Measurements from ENCODE around the gene RIMS4.

The RIMS4 gene

DNA sequence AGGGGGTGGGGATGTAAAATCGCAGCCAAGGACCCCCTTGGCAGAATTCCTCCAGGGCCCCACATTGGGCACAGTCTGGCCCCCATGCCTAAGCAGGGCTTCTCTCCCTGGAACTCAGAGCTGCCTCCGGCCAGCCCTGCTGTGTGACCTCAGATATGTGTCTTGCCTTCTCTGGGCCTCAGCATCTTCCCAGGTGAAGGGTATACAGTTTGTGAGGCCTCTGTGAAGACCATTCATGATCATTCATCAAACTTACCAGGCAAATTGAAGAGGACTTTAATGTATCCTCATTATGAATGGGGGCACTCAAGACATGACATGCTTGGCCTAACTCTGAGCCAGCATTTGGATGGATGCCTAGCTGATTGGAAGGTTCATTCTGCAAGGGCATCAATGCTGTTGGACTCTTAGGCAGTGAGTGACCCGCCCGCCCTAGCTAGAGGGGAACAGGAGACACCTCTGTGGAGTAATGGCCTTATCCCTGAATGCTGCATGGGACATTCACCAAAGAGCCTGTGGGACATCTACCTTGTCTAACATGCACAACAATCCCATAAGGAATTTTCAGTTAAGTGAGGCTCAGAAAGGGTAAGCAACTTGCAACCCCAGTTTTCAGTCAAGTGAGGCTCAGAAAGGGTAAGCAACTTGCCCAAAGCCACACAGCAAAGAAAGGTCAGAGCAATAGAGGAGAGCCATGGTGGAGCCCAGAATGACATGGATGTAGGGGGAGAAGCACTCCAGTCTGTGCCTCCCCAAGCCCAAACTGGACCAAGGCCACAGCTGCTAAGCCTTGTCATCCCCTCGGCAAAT lies 94.6 kb downstream of the RIMS4 start:
- DNase-seq = no peak

DNA sequence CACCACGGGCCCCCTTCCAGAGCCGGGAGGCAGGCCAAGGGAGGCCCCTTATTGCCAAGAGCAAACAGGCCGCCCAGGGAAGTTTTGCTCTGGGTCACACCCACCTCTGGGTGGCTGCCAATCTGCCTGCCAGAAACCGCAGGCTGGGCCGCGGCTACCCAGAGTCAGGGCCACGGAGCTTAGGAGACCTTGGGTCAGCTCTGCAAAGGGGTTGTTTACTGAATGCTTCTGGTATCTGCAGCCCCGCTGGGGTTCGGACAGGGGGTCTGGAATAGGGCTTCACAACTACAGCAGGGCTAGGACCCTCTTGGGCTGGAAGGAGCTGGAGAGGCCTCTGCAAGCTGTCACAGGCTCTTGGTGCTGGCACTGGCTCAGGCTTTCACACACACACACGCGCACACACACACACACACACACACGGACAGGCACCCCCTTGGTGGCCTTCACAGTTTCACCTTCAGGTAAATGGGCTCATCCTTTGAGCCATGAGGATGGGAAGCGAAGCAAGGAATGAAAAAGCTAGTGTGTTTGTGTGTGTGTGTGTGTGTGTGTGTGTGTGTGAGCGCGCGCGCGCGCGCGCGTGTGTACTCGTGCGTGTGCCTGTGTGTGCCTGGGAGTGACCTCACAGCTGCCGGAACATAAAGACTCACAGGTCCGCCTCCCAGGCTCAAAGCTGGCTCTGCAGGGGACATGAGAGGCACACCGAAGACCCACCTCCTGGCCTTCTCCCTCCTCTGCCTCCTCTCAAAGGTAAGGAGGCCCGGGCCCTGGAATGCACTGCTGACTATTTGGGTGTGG lies 95.4 kb downstream of the RIMS4 start, which contains the start of gene CCN5:
TSS of gene CCN5 (plus strand) at position 669 of the 798 bp plus-strand sequence. CDS start at position 691, 22 bp downstream.
- DNase-seq = no peak

DNA sequence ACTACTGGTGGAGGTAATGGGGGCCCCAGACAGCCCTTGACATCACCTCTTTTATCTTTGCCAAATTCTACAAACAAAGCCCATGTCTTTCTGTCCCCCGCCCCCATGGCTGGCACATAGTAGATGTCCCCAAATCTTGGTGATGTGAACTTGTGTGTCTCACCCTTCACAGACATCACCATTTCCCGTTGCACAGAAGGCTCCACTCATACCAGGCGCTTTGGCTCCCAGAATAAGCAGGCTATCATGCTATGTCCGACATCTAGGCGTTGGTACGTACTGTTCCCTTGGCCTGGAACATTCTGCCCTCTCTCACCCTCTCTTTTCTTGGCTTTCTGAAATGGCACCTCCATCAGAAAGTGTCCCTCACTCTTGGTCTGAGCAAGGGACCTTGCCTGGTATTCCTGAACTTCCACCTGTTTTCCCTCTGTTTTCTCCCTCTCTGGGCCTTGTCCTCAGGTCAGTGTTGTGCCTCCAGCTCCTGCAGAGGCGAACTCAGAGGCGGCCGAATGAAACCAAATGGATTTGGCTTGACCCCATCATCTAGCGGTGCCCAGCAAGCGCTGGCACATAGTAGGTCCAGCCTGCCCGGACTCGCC lies 96.1 kb downstream of the RIMS4 start:
- DNase-seq = no peak

DNA sequence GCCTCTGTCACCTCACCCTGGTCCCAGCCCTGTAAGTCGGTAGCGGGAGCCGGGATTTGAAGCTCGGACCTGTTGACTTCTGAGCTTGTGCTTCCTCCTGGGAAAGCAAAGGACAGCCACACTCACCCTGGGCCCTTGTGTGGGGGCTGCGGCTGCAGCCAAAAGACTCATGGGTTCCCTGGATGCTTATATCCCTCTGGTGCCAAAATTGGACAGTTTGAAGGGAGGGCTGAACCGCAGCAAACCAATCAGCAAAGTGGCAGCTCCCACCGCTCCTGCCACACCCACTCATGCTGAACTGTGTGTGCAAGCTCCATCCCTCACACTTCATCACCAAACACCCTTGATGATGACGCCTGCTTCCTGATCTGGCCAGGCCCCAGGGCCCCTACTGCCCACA lies 99.1 kb downstream of the RIMS4 start:
- no peak for DNase-seq

DNA sequence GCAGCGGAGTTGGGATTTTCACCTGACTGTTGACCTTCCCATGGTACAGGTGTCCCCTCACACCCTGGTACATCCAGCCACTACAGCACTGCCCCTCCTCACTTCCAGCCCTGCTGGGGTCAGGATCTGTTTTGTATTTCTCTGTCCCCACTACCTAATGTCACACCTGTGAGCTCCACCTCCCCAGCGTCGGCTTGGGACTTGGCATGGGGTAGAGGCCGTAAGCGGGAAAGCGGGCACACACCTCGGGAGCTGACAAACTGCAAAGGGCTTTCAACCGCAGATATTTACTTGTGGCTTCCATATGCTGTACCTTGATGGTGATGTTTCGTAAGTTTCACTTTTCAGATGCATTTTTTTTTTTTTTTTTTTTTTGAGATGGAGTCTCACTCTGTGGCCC lies 100.5 kb downstream of the RIMS4 start:
- DNase-seq = no peak

DNA sequence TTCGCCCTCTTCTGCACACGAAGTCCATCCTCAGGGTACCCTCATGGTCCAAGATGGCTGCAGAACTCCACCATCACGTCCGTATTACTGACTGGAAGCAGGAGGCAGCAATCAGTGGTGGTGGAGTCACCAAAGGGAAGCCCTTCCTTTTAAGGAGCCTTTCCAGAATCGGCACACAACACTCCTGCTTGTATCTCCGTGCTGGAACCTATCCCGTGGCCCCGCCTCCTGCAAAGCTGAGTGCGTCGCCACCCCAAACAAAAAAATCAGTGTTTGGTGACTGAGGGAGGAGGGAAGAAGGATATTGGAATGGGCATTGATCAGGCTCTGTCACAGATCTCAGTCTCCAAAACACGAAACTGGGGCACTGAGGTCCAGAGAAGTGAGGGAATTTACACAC lies 101.0 kb downstream of the RIMS4 start:
- DNase-seq = no peak

DNA sequence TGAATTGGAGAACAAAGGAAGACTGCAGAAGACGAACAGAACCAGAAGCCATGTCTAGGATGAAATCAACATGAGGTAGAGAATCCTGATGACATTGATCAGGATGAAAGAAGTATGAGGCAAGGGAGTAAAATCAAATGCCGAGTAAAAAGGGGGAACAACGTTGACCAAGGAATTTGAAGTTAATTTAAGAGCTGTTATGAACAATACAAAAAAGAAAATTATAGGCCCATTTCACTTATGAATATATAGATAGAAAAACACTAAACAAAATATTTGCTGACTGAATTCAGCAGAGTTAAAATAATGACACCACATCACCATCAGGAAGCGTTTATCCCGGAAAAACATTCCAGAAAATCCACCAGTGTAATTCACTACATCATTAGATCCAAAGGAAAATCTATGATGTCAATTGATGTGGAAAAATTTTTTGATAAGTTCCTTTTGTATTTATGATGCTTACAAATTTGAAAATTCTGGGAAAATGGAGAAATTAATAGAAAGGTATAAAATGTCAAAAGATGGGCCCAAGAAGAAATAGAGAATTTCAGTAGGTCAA lies 103.2 kb downstream of the RIMS4 start:
- DNase-seq = no peak

DNA sequence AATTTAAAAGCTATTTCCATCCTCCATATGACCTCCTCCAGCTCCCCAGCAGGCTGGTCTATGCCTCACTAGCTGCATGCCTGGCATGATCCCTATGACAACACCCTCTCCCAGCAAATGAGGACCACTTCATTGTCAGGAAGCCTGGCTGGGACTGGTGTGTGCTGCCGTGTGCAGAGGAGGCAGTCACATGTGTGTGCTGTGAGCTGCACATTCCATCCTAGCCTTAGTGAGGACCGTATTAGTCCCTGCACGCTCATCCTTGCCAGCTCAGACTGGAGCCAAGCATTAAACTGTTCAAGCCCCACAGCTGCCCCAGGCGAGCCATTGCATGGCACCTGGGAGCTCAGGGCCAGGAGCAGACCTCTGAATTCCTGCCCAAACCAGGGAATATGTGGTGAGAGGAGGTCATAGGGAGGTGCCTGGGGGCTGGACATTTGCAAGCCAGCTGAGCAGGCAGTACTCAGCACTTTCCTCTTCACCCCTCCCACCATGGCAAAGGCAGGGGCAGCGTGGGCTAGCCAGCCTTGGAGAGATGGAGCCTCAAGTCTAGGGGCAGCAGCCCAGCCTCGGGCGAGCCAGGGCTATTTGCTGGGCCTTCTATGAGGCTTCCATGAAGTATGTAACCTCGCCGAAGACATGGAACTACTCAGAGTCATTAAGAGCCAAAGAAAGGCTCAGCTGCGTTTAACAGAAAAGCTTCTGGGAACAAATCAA lies 103.9 kb downstream of the RIMS4 start:
- DNase-seq = no peak

DNA sequence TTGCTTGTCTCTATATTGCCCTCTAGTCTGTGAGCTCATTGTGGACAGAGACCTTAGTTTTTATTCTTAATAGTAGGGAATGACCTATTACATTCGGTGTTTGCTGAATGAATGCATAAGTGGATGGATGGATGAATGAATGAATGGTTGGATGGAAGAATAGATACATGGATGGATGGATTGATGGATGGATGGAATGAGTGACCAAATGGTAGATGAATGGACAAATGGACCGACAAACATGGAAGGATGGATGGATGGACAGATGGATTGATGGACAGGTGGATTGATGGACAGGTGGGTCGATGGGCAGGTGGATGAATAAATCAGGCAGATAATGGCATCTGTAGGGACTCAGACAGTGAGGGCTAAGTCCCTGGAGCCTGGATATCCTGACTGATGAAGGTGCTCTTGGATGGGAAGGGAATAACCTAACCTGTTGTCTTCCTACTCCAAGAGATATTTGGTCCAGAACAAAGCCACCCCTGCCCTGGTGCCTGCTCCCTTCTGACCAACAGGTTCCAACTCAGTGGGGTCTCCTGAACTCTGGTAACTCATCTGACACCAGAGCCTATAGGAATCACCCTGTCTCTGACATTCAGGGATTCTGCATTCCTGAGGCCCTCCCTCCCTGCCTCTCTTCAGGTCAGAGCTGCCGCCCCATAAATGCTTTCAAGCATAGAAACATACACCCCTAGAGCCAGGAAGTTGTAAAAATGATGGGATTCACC lies 104.8 kb downstream of the RIMS4 start:
- no peak for DNase-seq

DNA sequence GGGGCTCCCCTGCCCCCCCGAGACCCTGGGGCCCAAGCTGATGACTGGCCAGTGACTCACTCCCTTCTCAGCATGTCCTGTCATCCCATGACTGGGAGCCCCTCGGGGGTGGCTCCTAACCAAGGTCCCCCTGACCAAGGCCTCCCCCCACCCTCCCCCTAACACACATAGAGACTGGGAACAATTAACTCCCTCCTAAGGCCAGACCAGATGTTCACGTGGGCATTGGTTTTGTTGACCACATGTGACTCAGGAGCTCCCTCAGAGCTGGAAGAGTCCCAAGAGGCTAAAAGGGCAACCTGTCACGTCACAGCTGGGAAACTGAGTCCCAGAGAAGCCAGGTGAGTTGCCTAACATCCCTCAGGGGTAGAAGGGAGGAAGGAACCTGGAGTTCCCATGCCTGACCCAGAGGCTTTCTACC lies 105.8 kb downstream of the RIMS4 start:
- no peak for DNase-seq

DNA sequence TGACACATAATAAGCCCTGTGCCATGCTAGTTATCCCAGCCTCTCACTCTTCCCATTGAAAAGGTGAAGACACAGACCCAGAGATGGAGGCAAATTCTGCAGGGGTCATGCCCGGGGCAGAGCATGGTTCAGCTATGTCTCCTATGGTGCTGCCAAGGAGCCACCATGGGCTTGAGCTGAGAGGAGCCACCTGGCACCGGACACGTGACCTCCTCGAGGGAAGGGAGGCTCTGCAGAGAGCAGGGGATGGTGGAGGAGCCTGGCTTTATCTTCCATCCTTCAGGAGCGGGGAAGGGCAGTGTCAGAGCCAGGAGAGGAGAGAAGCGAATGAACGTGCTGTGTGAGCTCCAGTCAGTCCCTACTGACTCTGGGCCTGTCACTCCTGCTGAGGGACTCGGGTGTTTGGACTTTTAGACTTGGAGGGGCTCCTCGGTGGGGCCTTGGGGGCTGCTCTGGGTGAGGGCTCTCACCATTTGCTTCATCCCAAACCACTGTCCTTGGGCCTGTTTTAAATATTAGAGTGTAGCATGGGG lies 106.3 kb downstream of the RIMS4 start:
- no peak for DNase-seq

DNA sequence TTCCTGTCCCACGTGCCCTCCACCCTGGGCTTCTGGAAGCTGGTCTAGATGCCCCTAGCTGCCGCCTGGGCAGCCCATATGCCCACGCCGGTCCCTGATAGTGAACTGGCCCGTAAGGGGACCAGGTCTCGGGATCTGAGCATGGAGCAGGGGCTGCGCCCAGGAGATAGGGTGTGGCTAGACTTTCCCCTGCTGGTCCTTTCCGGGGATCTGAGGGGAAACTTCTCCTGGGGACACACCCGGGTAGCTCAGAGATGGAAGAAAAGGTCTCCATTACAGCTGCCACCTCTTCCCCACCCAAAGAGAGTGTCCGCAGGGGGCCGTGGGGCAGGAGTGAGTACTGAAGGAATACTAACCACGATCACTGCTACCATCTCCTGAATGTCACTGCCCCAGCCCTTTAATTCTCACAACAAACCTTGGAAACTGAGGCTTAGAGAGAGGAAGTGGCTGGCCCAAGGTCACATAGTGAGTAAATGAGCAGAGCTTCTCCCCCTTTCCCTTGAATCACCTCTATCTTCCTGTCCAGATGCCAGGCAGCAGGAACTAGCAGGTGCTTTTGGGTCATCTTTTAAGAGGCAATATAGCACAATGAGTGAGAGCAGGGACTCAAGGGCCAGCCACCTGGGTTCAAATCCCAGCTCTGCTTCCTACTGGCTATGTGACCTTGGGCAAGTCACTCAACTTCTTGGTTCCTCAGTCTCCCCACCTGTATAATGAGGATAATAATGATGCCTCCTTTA lies 107.0 kb downstream of the RIMS4 start:
- DNase-seq = no peak

DNA sequence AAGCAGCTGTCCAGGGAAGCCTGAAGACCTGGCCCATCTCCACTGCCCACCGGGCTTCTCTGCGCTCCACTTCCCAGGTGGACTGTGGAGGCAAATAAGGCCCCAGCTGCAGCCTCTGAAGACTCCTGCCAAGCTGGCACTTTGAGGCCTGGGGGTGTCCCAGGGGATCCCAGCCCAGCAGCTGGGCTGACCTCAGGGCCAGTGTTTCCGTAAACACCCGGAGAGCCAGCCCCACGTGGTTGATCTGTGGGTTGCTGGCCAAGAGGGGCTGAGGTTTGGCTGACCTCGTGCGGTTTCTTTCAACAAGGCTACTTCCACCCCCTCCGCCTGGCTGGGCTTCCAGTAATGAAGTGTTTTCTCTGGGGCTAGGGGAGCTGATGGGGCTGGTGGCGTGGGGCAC lies 107.6 kb downstream of the RIMS4 start:
- no peak for DNase-seq

DNA sequence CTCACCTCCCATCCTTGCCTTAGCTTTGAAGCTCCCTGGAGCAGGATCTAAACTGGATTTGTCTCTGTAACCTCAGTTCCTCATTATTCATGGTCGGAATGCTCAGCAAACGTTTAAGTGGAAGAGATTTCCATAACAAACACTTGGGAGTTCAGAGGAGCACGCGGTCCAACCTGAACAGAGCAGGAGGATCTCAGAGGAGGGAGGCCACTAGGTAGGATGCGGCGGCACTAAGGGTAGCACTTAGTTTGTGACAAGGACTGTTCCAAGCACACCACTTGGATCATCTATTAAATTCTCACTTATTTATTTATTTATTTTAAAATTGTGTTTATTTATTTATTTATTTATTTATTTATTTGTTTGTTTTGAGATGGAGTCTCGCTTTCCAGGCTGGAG lies 108.5 kb downstream of the RIMS4 start:
- no peak for DNase-seq
